ENCODE data around the gene WWOX. TPM values are rescaled to one million over a fixed set of nuclear protein-coding genes. Genes with fewer than 3 reads are reported as not detected.

The WWOX gene
- total and polyA plus RNA-seq, 2 donors (not counting 1 experiment from before 2014, with no cell fraction given) = 10.5 to 42.3 TPM

- Mint-ChIP-seq H3K4me3 (no peak overlapping the region), H3K27me3 (no peaks in the 10 kb centered on the region), H3K9me3 (ENCODE audit: insufficient read depth) (no peaks in the 10 kb centered on the region), H3K4me1 (peaks cover 8% of the 10 kb centered on the region), H3K27ac (no peak overlapping the region)
- Histone ChIP-seq H3K27me3 (replicated peaks in 1 of 4; ENCODE audit: control extremely low read depth in 1 of 4, control insufficient read depth in 3 of 4, insufficient read depth in 4 of 4, low read length in 3 of 4) (no peaks in the 10 kb centered on the region), H3K79me2 (ENCODE audit: control insufficient read depth, insufficient read depth, low read length) (peaks cover 6% of the 10 kb centered on the region), H3K4me2 (replicated peaks; ENCODE audit: low read depth, low read length, poor library complexity, severe bottlenecking) (peak overlapping the region; percentile 7), H3K27ac (ENCODE audit: low read length in 2 of 2) (no peak overlapping the region), H3K4me3 (ENCODE audit: control extremely low read depth in 1 of 5, extremely low read depth in 1 of 5, insufficient read depth in 1 of 5, low read depth in 2 of 5, low read length in 4 of 5) (no peak overlapping the region), H4K20me1 (ENCODE audit: control insufficient read depth, insufficient read depth, low read length, poor library complexity, severe bottlenecking) (no peaks in the 10 kb centered on the region), H3K36me3 (replicated peaks in 1 of 2; ENCODE audit: control extremely low read depth in 1 of 2, control insufficient read depth in 1 of 2, extremely low read depth in 1 of 2, insufficient read depth in 2 of 2, low read length in 1 of 2) (peaks cover 0 to 10% of the 10 kb centered on the region in 2 experiments), H3K9me3 (ENCODE audit: control extremely low read depth in 1 of 3, control insufficient read depth in 2 of 3, insufficient read depth in 1 of 3, low read length in 2 of 3) (no peaks in the 10 kb centered on the region), H2AFZ (ENCODE audit: insufficient read depth, low read depth, low read length, poor library complexity, severe bottlenecking) (no peak overlapping the region), H3K9ac (ENCODE audit: low read length) (peak overlapping the region; percentile 13), H3K4me1 (ENCODE audit: control insufficient read depth in 2 of 2, insufficient read depth in 2 of 2, low read length in 2 of 2) (peaks cover 21 to 24% of the 10 kb centered on the region in 2 donors)
- ATAC-seq (ENCODE audit: low read depth) (no peak), DNase-seq (no peak)
- TF ChIP-seq CTCF (IDR thresholded peaks at IDR 0.05) (no peak), EZH2 (IDR thresholded peaks at IDR 0.05; ENCODE audit: borderline replicate concordance, insufficient read depth, low read depth, low read length, poor library complexity, severe bottlenecking) (no peak)
- POLR2A ChIA-PET = no interaction called here
- CTCF ChIA-PET = interaction anchor here (2.3 kb wide), 1 partner anchor 9 kb away, joined by 9 read pairs; no protein-coding TSS in a partner anchor
- intact Hi-C loops (cut with micrococcal nuclease) = no loop called here
- 48% methylated on average over 2 of the region's 5 CpGs for WGBS (ENCODE audit: insufficient coverage)
These were observed 662.0 kb downstream of the WWOX start for GRCh38 chr16:78761427-78761826.

GRCh38 chr16:78762222-78762621 is 662.8 kb downstream of the WWOX start:
- ATAC-seq (ENCODE audit: low read depth) = peak; percentile 53
- CTCF ChIA-PET = no interaction called here
- H3K4me3 ChIP-seq (ENCODE audit: control extremely low read depth in 1 of 5, extremely low read depth in 1 of 5, insufficient read depth in 1 of 5, low read depth in 2 of 5, low read length in 4 of 5) = no peak overlapping the region
- Mint-ChIP-seq H3K4me1 (peaks cover 8% of the 10 kb centered on the region), H3K9me3 (ENCODE audit: insufficient read depth) (no peaks in the 10 kb centered on the region), H3K27me3 (no peaks in the 10 kb centered on the region), H3K27ac (peak overlapping the region; percentile 76), H3K4me3 (peak overlapping the region; percentile 23)
- no peaks in the 10 kb centered on the region for H3K9me3 ChIP-seq (ENCODE audit: control extremely low read depth in 1 of 3, control insufficient read depth in 2 of 3, insufficient read depth in 1 of 3, low read length in 2 of 3)
- intact Hi-C loops (cut with micrococcal nuclease) = no loop called here
- H3K36me3 ChIP-seq (replicated peaks in 1 of 2; ENCODE audit: control extremely low read depth in 1 of 2, control insufficient read depth in 1 of 2, extremely low read depth in 1 of 2, insufficient read depth in 2 of 2, low read length in 1 of 2) = peaks cover 0 to 10% of the 10 kb centered on the region in 2 experiments
- peak overlapping the region; percentile 38 for H3K4me2 ChIP-seq (replicated peaks; ENCODE audit: low read depth, low read length, poor library complexity, severe bottlenecking)
- H3K27ac ChIP-seq (ENCODE audit: low read length in 2 of 2) = peak overlapping the region; percentile 1 to 14
- peak overlapping the region; percentile 11 for H2AFZ ChIP-seq (ENCODE audit: insufficient read depth, low read depth, low read length, poor library complexity, severe bottlenecking)
- peak overlapping the region; percentile 13 for H3K9ac ChIP-seq (ENCODE audit: low read length)
- H4K20me1 ChIP-seq (ENCODE audit: control insufficient read depth, insufficient read depth, low read length, poor library complexity, severe bottlenecking) = no peaks in the 10 kb centered on the region
- peaks cover 6% of the 10 kb centered on the region for H3K79me2 ChIP-seq (ENCODE audit: control insufficient read depth, insufficient read depth, low read length)
- no peaks in the 10 kb centered on the region for H3K27me3 ChIP-seq (replicated peaks in 1 of 4; ENCODE audit: control extremely low read depth in 1 of 4, control insufficient read depth in 3 of 4, insufficient read depth in 4 of 4, low read length in 3 of 4)
- H3K4me1 ChIP-seq (ENCODE audit: control insufficient read depth in 2 of 2, insufficient read depth in 2 of 2, low read length in 2 of 2) = peaks cover 21 to 24% of the 10 kb centered on the region in 2 donors
- 38% methylated on average over 5 of the region's 6 CpGs for WGBS (ENCODE audit: insufficient coverage)
- DNase-seq = peak; percentile 31
- TF ChIP-seq CTCF (IDR thresholded peaks at IDR 0.05) (no peak), EZH2 (IDR thresholded peaks at IDR 0.05; ENCODE audit: borderline replicate concordance, insufficient read depth, low read depth, low read length, poor library complexity, severe bottlenecking) (no peak)
- POLR2A ChIA-PET = no interaction called here
